KMS-11 (cell line): ENCODE measurements around the gene PJVK.

Source experiments
- H2AFZ ChIP-seq: fragments of 200-600 bp; sonication (generic); 2 replicates; pipeline ENCODE4 v1.6.1; 2016; ENCODE audit warnings: antibody characterized with exemption, mixed run types, low read depth
- H3K27ac ChIP-seq: fragments of 200-600 bp; sonication (generic); 2 replicates; pipeline ENCODE4 v1.6.1; 2016; ENCODE audit warnings: mild to moderate bottlenecking, mixed run types
- H3K27me3 ChIP-seq: fragments of 200-600 bp; sonication (generic); 2 replicates; pipeline ENCODE4 v1.6.1; 2017; ENCODE audit warnings: mild to moderate bottlenecking, low read depth, mixed run types, moderate library complexity; ENCODE audit not compliant: insufficient read depth
- H3K36me3 ChIP-seq: fragments of 200-600 bp; sonication (generic); 2 replicates; pipeline ENCODE4 v1.6.1; 2017; ENCODE audit warnings: mild to moderate bottlenecking, mixed run types; ENCODE audit not compliant: insufficient read depth
- H3K4me1 ChIP-seq: fragments of 200-600 bp; sonication (generic); 2 replicates; pipeline ENCODE4 v1.6.1; 2016; ENCODE audit warnings: mild to moderate bottlenecking, low read depth, mixed run types; ENCODE audit not compliant: poor library complexity, severe bottlenecking
- H3K4me2 ChIP-seq: fragments of 200-600 bp; sonication (generic); 2 replicates; pipeline ENCODE4 v1.7.0; 2016; ENCODE audit warnings: mild to moderate bottlenecking, mixed run types
- H3K4me3 ChIP-seq: fragments of 200-600 bp; sonication (generic); IDR thresholded peaks from 2 replicates; pipeline ENCODE4 v1.6.1; 2017; ENCODE audit warnings: low read depth, low read length, mixed read lengths; ENCODE audit not compliant: insufficient read depth
- H3K79me2 ChIP-seq: fragments of 200-600 bp; sonication (generic); 2 replicates; pipeline ENCODE4 v1.6.1; 2016; ENCODE audit warnings: low read depth, mixed run types; ENCODE audit not compliant: insufficient read depth
- H3K9ac ChIP-seq: fragments of 200-600 bp; sonication (generic); 2 replicates; pipeline ENCODE4 v1.6.1; 2016; ENCODE audit warnings: mild to moderate bottlenecking, mixed run types
- H4K20me1 ChIP-seq: fragments of 200-600 bp; sonication (generic); 2 replicates; pipeline ENCODE4 v1.6.1; 2016; ENCODE audit warnings: mild to moderate bottlenecking, mixed run types; ENCODE audit not compliant: insufficient read depth
- TF ChIP-seq, protein P1 (sequence below): fragments of 200-600 bp; sonication (generic); conservative IDR thresholded peaks from 2 replicates; pipeline ENCODE4 v1.6.1; 2017; ENCODE audit warnings: low read depth, mild to moderate bottlenecking, antibody characterized with exemption, low read length, moderate library complexity, mixed read lengths

Gene PJVK

DNA sequence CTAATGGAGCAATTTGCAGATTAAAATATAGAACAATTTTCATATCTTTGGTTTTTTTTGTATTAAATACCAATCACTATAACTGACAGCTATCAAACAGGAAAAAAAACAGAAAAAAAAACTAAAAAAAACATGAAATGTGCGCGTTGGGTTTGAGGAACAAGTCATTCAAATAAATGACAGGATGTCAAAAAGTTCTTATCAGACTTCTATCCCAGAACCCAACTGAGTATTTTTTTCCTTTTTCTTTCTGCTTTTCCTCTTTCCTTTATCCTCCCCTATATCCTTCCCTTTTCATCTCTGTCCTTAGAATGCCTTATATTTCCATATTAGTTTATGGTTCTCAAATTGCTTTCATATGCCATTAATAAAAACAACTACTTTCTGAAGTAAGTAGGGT is 14.5 kb upstream of the PJVK start:
- Histone ChIP-seq H3K36me3 (peaks cover under 1% of the 10 kb centered on the region; the same call in 1 of the 2 replicates), H3K4me1 (no peaks in the 10 kb centered on the region), H2AFZ (no peak overlapping the region), H3K4me2 (no peak overlapping the region), H3K79me2 (no peaks in the 10 kb centered on the region), H3K27me3 (no peaks in the 10 kb centered on the region), H4K20me1 (no peaks in the 10 kb centered on the region), H3K27ac (no peak overlapping the region), H3K9ac (no peak overlapping the region), H3K4me3 (no peak overlapping the region)
- TF ChIP-seq, protein P1, sequence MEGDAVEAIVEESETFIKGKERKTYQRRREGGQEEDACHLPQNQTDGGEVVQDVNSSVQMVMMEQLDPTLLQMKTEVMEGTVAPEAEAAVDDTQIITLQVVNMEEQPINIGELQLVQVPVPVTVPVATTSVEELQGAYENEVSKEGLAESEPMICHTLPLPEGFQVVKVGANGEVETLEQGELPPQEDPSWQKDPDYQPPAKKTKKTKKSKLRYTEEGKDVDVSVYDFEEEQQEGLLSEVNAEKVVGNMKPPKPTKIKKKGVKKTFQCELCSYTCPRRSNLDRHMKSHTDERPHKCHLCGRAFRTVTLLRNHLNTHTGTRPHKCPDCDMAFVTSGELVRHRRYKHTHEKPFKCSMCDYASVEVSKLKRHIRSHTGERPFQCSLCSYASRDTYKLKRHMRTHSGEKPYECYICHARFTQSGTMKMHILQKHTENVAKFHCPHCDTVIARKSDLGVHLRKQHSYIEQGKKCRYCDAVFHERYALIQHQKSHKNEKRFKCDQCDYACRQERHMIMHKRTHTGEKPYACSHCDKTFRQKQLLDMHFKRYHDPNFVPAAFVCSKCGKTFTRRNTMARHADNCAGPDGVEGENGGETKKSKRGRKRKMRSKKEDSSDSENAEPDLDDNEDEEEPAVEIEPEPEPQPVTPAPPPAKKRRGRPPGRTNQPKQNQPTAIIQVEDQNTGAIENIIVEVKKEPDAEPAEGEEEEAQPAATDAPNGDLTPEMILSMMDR, result no peak

DNA sequence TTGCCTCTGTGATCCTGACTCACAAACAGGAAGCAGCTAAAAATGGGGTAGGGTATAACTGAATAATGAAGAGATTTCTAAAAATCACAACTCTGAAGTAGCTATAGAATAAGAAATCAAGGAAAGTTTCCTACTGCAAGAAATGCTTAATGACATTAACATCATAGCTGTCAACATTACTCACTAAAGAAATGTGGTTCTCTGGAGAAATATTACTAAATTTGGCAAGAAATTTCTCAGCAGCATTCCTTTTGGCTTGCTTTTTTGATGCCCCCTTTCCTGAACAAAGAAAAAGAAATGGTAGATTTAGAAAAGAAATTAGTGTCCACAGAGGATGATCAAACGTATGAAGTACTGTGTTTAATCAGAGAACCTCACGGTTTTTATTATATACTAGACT is 9.8 kb upstream of the PJVK start:
- TF ChIP-seq, protein P1, result no peak
- Histone ChIP-seq H3K79me2 (no peaks in the 10 kb centered on the region), H3K4me1 (no peaks in the 10 kb centered on the region), H3K9ac (no peak overlapping the region), H3K4me2 (no peak overlapping the region), H4K20me1 (no peaks in the 10 kb centered on the region), H2AFZ (no peak overlapping the region), H3K36me3 (peaks cover 16% of the 10 kb centered on the region; the same call in 1 of the 2 replicates), H3K27ac (no peak overlapping the region), H3K27me3 (no peaks in the 10 kb centered on the region), H3K4me3 (no peak overlapping the region)

DNA sequence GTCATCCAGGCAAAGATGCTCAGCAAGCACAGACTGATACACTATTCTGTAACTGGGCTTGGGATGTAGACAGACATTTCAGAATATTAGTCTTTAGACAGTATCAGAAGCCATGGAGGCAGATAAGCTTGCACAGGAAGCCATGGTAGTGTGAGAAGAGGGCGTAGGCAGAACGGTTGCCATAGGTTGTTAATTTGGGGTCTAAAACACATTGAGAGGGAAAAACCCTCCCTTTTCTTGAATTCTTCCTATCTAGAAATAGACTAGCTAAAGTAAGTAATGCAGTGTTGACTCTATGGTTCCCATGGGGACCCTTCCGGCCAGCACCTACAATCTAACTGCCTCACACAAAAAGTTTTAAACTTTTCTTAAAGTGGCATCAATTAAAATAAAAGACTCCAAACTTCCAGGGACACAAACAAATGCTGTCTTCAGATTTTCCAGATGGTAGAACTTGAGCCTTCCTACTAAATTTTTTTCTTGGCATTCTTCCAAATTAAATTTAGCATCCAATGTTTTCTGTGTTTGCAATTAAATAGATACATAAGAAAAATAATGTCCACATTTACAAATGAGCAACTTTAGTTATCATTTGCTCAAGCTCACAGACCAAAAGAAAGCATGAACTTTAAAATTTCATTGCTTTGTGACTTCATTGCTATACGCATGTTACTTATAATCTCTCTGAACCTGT is 2.1 kb upstream of the PJVK start:
- Histone ChIP-seq H4K20me1 (no peaks in the 10 kb centered on the region), H3K4me2 (peak overlapping the region; percentile 94), H3K79me2 (peaks cover 16% of the 10 kb centered on the region; the same call in 1 of the 2 replicates), H3K4me3 (no peak overlapping the region), H3K27me3 (no peaks in the 10 kb centered on the region), H2AFZ (no peak overlapping the region), H3K4me1 (peaks cover 29% of the 10 kb centered on the region), H3K27ac (peak overlapping the region; percentile 83; the same call in 1 of the 2 replicates), H3K9ac (peak overlapping the region; percentile 81; the same call in 1 of the 2 replicates), H3K36me3 (peaks cover 8% of the 10 kb centered on the region; the same call in 1 of the 2 replicates)
- TF ChIP-seq, protein P1, result no peak

DNA sequence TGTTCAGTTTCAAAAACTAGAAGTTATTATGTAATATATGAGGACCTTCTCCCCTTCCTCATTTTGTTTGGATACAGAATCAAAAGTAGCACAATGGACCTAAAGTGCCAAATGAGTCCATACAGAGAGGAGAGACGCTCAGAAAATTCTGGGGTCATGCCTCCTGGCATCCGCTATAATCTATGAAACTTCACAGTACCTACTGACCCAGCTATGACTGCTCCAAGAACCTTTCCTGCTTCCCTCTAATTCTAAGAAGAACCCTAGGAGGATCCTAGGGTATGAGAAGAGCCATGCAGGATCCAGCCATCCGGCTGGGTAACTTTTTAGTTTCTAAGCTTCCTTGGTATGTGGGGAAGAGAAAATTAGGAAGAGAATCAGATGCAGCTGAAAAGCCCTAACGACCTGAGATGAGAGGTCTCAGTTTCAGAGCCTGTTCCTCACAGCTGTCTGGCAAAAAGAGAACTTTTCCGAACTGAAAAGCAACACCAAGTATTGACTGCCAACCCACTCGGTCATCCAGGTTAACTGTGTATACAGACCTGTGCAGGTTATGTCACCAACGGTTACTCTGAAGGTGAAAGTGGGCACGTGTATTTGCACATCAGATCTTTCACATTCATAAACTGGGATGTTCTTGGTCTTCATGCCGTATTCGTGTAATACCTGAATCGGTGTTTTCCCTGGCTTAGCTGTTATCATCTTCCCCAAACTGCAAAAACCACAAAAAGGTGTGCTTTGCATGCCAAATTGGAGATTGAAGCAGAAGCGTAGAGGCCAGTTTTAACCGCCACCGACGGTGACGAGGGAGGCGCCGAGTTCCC is 1.3 kb upstream of the PJVK start:
- H3K79me2 ChIP-seq, result peaks cover 16% of the 10 kb centered on the region; the same call in 1 of the 2 replicates
- H3K36me3 ChIP-seq, result peaks cover 8% of the 10 kb centered on the region; the same call in 1 of the 2 replicates
- H3K4me3 ChIP-seq, result peak overlapping the region; percentile 87
- peak overlapping the region; percentile 81 for H3K9ac ChIP-seq
- no peaks in the 10 kb centered on the region for H4K20me1 ChIP-seq
- peak overlapping the region; percentile 94 for H3K4me2 ChIP-seq
- TF ChIP-seq, protein P1, result no peak
- H3K27me3 ChIP-seq, result no peaks in the 10 kb centered on the region
- peak overlapping the region; percentile 83 for H3K27ac ChIP-seq
- peak overlapping the region; percentile 52 for H2AFZ ChIP-seq
- H3K4me1 ChIP-seq, result peaks cover 29% of the 10 kb centered on the region
